GM18511 (cell line): Measurements from ENCODE around the gene OXLD1.
A peak's percentile ranks its signal among the peaks of the same experiment; 100 is the strongest.

ENCODE experiments used
- ATAC-seq: cut with Tn5 transposase; IDR thresholded peaks from one replicate; pipeline ENCODE4 v1.9.1; 2021; ENCODE audit warnings: mild to moderate bottlenecking, moderate library complexity; ENCODE audit not compliant: unreplicated experiment

The OXLD1 gene

GRCh38 chr17:81666342-81667191 is at the start of gene OXLD1, which contains the start of gene CCDC137:
Gene OXLD1 (minus strand): TSS chr17:81666605. CDS start chr17:81666577, 28 bp downstream.
Gene CCDC137 (plus strand): TSS chr17:81666737. CDS start chr17:81666767, 30 bp downstream.
- ATAC-seq, result peak; percentile 92

- no peak for ATAC-seq
Observed at GRCh38 chr17:81715107-81715871, 48.9 kb upstream of the OXLD1 start.

GRCh38 chr17:81714412-81715106 is 48.2 kb upstream of the OXLD1 start:
- no peak for ATAC-seq

- ATAC-seq, result no peak
Observed at GRCh38 chr17:81713556-81714411, 47.4 kb upstream of the OXLD1 start.

GRCh38 chr17:81713004-81713555 is 46.7 kb upstream of the OXLD1 start:
- no peak for ATAC-seq

GRCh38 chr17:81712468-81713003 is 46.1 kb upstream of the OXLD1 start:
- peak; percentile 7 for ATAC-seq

GRCh38 chr17:81711814-81712467 is 45.5 kb upstream of the OXLD1 start, which contains the start of gene SLC25A10:
Gene SLC25A10 (plus strand): TSS chr17:81712284. CDS start chr17:81712427, 143 bp downstream.
- ATAC-seq, result peak; percentile 68

GRCh38 chr17:81710514-81711308 is 44.3 kb upstream of the OXLD1 start:
- ATAC-seq, result no peak

GRCh38 chr17:81708739-81709185 is 42.4 kb upstream of the OXLD1 start:
- ATAC-seq, result no peak

- no peak for ATAC-seq
Observed at GRCh38 chr17:81707725-81708646, 41.6 kb upstream of the OXLD1 start.

- ATAC-seq, result no peak
Observed at GRCh38 chr17:81706757-81707624, 40.6 kb upstream of the OXLD1 start.

- ATAC-seq, result no peak
Observed at GRCh38 chr17:81706232-81706611, 39.8 kb upstream of the OXLD1 start.

- no peak for ATAC-seq
Observed at GRCh38 chr17:81705518-81706231, 39.3 kb upstream of the OXLD1 start.

GRCh38 chr17:81703747-81704654 is 37.6 kb upstream of the OXLD1 start:
- ATAC-seq, result no peak
